ENCODE data around the gene TMEFF2.
"Not testable (repeated sequence)": the region's sequence is repeated elsewhere in the genome, so short reads cannot be mapped to it uniquely, and the experiment has no call there.

The TMEFF2 gene

DNA sequence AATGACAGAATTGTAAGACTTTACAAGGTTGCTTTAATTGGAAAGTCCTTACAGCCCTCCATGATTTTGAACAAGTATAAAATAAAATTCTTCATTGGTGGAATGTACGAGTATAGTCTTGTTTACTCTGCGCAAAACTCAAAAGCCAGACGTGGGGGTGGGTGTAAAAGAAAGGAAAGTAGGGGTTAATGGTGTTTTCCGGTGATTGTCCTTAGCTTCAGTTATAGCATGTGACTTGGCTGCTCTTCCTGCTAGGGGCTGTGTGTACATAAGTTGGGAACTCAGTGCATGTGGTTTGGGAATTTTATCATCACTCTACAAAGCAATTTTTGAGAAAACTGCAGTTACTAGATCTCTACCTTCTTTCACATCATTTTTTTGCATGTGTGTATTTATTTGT is 265.4 kb downstream of the TMEFF2 start:
- Histone ChIP-seq H3K36me3 (ENCODE audit: control insufficient read depth, insufficient read depth, low read length) (no peaks in the 10 kb centered on the region), H3K9ac (ENCODE audit: low read length) (no peak overlapping the region), H3K4me3 (ENCODE audit: low read length) (no peak overlapping the region), H3K4me1 (ENCODE audit: control insufficient read depth, insufficient read depth, low read length) (no peaks in the 10 kb centered on the region), H3K9me3 (ENCODE audit: control insufficient read depth, low read length) (no peaks in the 10 kb centered on the region), H3K27me3 (ENCODE audit: control insufficient read depth, insufficient read depth, low read length) (no peaks in the 10 kb centered on the region)

DNA sequence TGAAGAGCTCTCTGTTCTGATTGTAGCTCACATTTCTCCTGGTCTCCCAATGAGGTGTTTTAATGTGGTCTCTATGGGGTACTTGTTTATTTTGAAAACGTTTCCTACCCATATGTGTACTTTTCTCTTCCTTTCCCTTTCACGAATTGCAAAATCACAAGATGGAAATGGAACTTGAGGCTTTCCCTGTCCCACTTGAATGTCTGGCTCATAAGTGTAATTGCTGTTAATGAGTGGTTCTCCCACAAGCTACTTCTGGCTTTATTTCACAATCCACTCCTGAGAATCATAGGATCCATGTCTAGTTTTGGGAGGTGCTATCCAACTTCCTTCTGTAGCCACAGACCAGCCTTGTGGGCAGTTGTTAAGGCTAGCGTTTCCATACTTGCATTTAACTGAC is 266.7 kb downstream of the TMEFF2 start:
- no peaks in the 10 kb centered on the region for H3K4me1 ChIP-seq (ENCODE audit: control insufficient read depth, insufficient read depth, low read length)
- no peaks in the 10 kb centered on the region for H3K27me3 ChIP-seq (ENCODE audit: control insufficient read depth, insufficient read depth, low read length)
- H3K4me3 ChIP-seq (ENCODE audit: low read length) = no peak overlapping the region
- no peak overlapping the region for H3K9ac ChIP-seq (ENCODE audit: low read length)
- no peaks in the 10 kb centered on the region for H3K9me3 ChIP-seq (ENCODE audit: control insufficient read depth, low read length)
- H3K36me3 ChIP-seq (ENCODE audit: control insufficient read depth, insufficient read depth, low read length) = no peaks in the 10 kb centered on the region

- H3K36me3 ChIP-seq (ENCODE audit: control insufficient read depth, insufficient read depth, low read length) = no peaks in the 10 kb centered on the region
- no peaks in the 10 kb centered on the region for H3K4me1 ChIP-seq (ENCODE audit: control insufficient read depth, insufficient read depth, low read length)
- no peaks in the 10 kb centered on the region for H3K9me3 ChIP-seq (ENCODE audit: control insufficient read depth, low read length)
- no peak overlapping the region for H3K4me3 ChIP-seq (ENCODE audit: low read length)
- no peaks in the 10 kb centered on the region for H3K27me3 ChIP-seq (ENCODE audit: control insufficient read depth, insufficient read depth, low read length)
- H3K9ac ChIP-seq (ENCODE audit: low read length) = no peak overlapping the region
Observed at GRCh38 chr2:191927319-191927867, 267.3 kb downstream of the TMEFF2 start.

- Histone ChIP-seq H3K36me3 (ENCODE audit: control insufficient read depth, insufficient read depth, low read length) (no peaks in the 10 kb centered on the region), H3K9ac (ENCODE audit: low read length) (no peak overlapping the region), H3K4me1 (ENCODE audit: control insufficient read depth, insufficient read depth, low read length) (no peaks in the 10 kb centered on the region), H3K9me3 (ENCODE audit: control insufficient read depth, low read length) (no peaks in the 10 kb centered on the region), H3K27me3 (ENCODE audit: control insufficient read depth, insufficient read depth, low read length) (no peaks in the 10 kb centered on the region), H3K4me3 (ENCODE audit: low read length) (no peak overlapping the region)
Observed at GRCh38 chr2:191926671-191927070, 268.1 kb downstream of the TMEFF2 start.

DNA sequence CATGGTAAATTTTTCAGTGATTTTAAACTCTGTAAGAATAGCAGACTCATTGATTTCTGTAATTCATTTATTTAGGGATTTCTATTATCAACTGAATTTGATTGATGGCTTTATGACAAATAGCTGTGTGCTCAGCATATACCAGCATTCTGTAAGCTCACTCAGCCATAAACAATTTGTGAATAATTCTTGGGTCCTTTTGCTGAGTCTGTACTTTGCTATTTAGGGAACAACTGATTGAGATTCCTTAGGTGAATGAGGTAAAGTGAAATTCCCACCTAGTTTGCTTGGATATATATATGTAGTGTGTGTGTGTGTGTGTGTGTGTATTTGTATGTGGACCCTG is 271.1 kb downstream of the TMEFF2 start:
- Histone ChIP-seq H3K36me3 (ENCODE audit: control insufficient read depth, insufficient read depth, low read length) (no peaks in the 10 kb centered on the region), H3K9ac (ENCODE audit: low read length) (no peak overlapping the region), H3K4me3 (ENCODE audit: low read length) (no peak overlapping the region), H3K4me1 (ENCODE audit: control insufficient read depth, insufficient read depth, low read length) (no peaks in the 10 kb centered on the region), H3K9me3 (ENCODE audit: control insufficient read depth, low read length) (no peaks in the 10 kb centered on the region), H3K27me3 (ENCODE audit: control insufficient read depth, insufficient read depth, low read length) (no peaks in the 10 kb centered on the region)

DNA sequence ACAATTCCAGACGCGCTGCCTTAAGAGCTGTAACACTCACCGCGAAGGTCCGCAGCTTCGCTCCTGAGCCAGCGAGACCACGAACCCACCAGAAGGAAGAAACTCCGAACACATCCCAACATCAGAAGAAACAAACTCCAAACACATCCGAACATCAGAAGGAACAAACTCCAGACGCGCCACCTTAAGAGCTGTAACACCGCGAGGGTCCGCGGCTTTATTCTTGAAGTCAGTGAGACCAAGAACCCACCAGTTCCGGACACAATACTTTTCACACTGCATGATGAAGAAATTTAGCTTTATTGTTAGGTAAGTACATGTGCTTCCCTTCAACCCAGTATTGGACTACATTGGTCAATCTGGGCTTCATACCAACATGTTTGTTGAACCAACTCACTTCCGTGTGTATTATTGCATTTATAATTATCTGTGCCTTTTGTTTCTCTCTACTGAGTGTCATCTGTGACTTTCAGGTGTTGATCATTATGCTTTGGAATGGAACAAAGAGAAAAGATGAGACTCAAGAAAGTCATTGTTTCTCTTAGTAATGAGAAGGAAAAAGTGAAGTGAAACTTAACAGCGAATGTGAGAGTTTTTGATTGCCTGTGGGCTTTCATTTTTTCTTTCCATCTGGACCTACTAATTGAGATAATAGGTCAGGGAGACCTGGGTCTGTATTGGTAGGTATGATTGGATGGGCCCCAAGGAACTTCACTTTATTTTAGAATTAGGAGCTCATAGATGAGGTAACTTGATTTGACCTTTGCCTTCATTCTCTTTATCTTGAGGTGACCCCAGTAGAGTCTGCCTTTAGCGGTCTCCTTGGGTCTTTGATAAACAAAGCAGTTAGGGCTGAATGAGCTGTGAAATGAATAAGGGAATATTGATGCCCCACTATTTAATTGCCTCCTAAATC is 271.7 kb downstream of the TMEFF2 start:
- Histone ChIP-seq H3K9ac (ENCODE audit: low read length) (no peak overlapping the region), H3K27me3 (ENCODE audit: control insufficient read depth, insufficient read depth, low read length) (no peaks in the 10 kb centered on the region), H3K4me3 (ENCODE audit: low read length) (no peak overlapping the region), H3K4me1 (ENCODE audit: control insufficient read depth, insufficient read depth, low read length) (no peaks in the 10 kb centered on the region), H3K36me3 (ENCODE audit: control insufficient read depth, insufficient read depth, low read length) (no peaks in the 10 kb centered on the region), H3K9me3 (ENCODE audit: control insufficient read depth, low read length) (no peaks in the 10 kb centered on the region)

GRCh38 chr2:191921650-191922049 is 273.1 kb downstream of the TMEFF2 start:
- not testable (repeated sequence) for H3K4me1 ChIP-seq (ENCODE audit: control insufficient read depth, insufficient read depth, low read length); H3K4me3 ChIP-seq (ENCODE audit: low read length); H3K36me3 ChIP-seq (ENCODE audit: control insufficient read depth, insufficient read depth, low read length); H3K9ac ChIP-seq (ENCODE audit: low read length); H3K27me3 ChIP-seq (ENCODE audit: control insufficient read depth, insufficient read depth, low read length); H3K9me3 ChIP-seq (ENCODE audit: control insufficient read depth, low read length)

DNA sequence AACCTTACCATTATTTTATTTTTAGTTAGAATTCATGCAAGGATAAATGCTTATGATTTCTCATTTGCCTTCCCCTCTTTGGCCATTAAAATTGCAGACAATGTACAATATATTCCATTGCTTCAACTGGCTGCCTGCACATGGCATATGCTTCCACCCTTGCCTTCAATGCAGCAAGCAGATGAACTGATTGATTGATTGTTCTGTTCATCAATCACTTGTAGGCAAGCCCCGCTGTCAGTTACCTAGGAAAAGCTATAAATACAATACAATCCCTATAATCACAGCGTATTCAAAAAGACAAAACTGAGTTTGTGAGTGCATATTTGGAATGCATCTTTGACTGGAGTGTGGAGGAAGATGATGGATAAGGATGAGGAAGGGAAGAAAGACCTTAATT is 274.2 kb downstream of the TMEFF2 start:
- H3K9me3 ChIP-seq (ENCODE audit: control insufficient read depth, low read length) = no peaks in the 10 kb centered on the region
- H3K4me1 ChIP-seq (ENCODE audit: control insufficient read depth, insufficient read depth, low read length) = no peaks in the 10 kb centered on the region
- no peaks in the 10 kb centered on the region for H3K27me3 ChIP-seq (ENCODE audit: control insufficient read depth, insufficient read depth, low read length)
- H3K36me3 ChIP-seq (ENCODE audit: control insufficient read depth, insufficient read depth, low read length) = no peaks in the 10 kb centered on the region
- H3K9ac ChIP-seq (ENCODE audit: low read length) = no peak overlapping the region
- H3K4me3 ChIP-seq (ENCODE audit: low read length) = no peak overlapping the region

- no peaks in the 10 kb centered on the region for H3K27me3 ChIP-seq (ENCODE audit: control insufficient read depth, insufficient read depth, low read length)
- no peak overlapping the region for H3K4me3 ChIP-seq (ENCODE audit: low read length)
- no peaks in the 10 kb centered on the region for H3K36me3 ChIP-seq (ENCODE audit: control insufficient read depth, insufficient read depth, low read length)
- no peaks in the 10 kb centered on the region for H3K9me3 ChIP-seq (ENCODE audit: control insufficient read depth, low read length)
- H3K9ac ChIP-seq (ENCODE audit: low read length) = no peak overlapping the region
- H3K4me1 ChIP-seq (ENCODE audit: control insufficient read depth, insufficient read depth, low read length) = no peaks in the 10 kb centered on the region
Observed at GRCh38 chr2:191917967-191918651, 276.6 kb downstream of the TMEFF2 start.

GRCh38 chr2:191917430-191917881 is 277.3 kb downstream of the TMEFF2 start:
- Histone ChIP-seq H3K36me3 (ENCODE audit: control insufficient read depth, insufficient read depth, low read length) (no peaks in the 10 kb centered on the region), H3K9me3 (ENCODE audit: control insufficient read depth, low read length) (no peaks in the 10 kb centered on the region), H3K4me1 (ENCODE audit: control insufficient read depth, insufficient read depth, low read length) (no peaks in the 10 kb centered on the region), H3K9ac (ENCODE audit: low read length) (no peak overlapping the region), H3K27me3 (ENCODE audit: control insufficient read depth, insufficient read depth, low read length) (no peaks in the 10 kb centered on the region), H3K4me3 (ENCODE audit: low read length) (no peak overlapping the region)

GRCh38 chr2:191916826-191917225 is 277.9 kb downstream of the TMEFF2 start:
- no peaks in the 10 kb centered on the region for H3K27me3 ChIP-seq (ENCODE audit: control insufficient read depth, insufficient read depth, low read length)
- H3K9me3 ChIP-seq (ENCODE audit: control insufficient read depth, low read length) = no peaks in the 10 kb centered on the region
- no peaks in the 10 kb centered on the region for H3K36me3 ChIP-seq (ENCODE audit: control insufficient read depth, insufficient read depth, low read length)
- H3K4me3 ChIP-seq (ENCODE audit: low read length) = no peak overlapping the region
- no peaks in the 10 kb centered on the region for H3K4me1 ChIP-seq (ENCODE audit: control insufficient read depth, insufficient read depth, low read length)
- H3K9ac ChIP-seq (ENCODE audit: low read length) = no peak overlapping the region

- Histone ChIP-seq H3K9me3 (ENCODE audit: control insufficient read depth, low read length) (no peaks in the 10 kb centered on the region), H3K4me3 (ENCODE audit: low read length) (no peak overlapping the region), H3K9ac (ENCODE audit: low read length) (no peak overlapping the region), H3K36me3 (ENCODE audit: control insufficient read depth, insufficient read depth, low read length) (no peaks in the 10 kb centered on the region), H3K4me1 (ENCODE audit: control insufficient read depth, insufficient read depth, low read length) (no peaks in the 10 kb centered on the region), H3K27me3 (ENCODE audit: control insufficient read depth, insufficient read depth, low read length) (no peaks in the 10 kb centered on the region)
Observed at GRCh38 chr2:191915750-191916149, 279.0 kb downstream of the TMEFF2 start.

All from mucosa of stomach (tissue), 1 donor.